Epithelial cell of esophagus (primary cell): Measurements from ENCODE around the gene SH3GLB2.

ENCODE experiments used
- DNase-seq: peaks from one replicate; pipeline ENCODE4 v3.0.0; 2010; ENCODE audit warnings: low read depth
- H3K4me3 ChIP-seq: 2 replicates; pipeline ENCODE4 v1.5.1; 2011; ENCODE audit warnings: mild to moderate bottlenecking, low read length, control low read depth
- TF ChIP-seq, protein P1 (sequence below): IDR thresholded peaks from 2 replicates; pipeline ENCODE4 v1.5.1; 2011; ENCODE audit warnings: low read depth, mild to moderate bottlenecking, low read length, control low read depth, inconsistent platforms; ENCODE audit not compliant: insufficient read depth; ENCODE audit errors: missing control alignments

SH3GLB2 gene

DNA sequence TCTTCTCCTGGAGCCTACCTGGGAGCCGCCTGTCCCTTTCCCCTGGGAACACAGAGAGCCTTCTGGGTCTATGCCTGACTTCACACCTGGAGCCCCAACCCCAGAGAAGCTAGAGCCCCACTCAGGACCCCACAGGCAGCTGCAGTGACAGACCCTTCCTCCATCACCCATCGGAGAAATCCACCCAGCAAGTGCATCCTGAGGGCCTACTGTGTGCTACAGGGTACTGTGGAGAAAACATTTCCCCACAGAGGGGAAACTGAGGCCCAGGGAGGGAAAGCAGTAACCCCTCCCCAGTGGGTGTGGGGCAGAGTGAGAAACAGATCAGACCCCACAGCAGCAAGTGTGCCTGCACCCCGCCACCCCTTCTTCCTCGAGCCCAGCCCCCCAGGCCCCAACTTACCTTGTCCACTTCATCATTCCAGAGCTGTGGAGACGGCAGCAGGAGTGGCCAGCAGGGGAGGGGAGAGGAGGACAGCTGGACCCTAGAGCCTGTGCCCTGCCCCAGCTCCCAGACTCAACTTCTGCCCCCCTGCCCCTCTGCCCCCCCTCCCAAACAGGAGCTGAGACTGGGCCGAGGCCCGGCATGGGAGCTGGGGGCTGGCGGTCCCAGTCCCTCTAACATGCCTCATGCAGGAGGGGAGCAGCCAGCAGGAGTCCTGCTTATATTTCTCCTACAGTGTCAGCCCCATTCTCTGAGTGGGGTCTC lies 17.7 kb downstream of the SH3GLB2 start:
- TF ChIP-seq, protein P1, sequence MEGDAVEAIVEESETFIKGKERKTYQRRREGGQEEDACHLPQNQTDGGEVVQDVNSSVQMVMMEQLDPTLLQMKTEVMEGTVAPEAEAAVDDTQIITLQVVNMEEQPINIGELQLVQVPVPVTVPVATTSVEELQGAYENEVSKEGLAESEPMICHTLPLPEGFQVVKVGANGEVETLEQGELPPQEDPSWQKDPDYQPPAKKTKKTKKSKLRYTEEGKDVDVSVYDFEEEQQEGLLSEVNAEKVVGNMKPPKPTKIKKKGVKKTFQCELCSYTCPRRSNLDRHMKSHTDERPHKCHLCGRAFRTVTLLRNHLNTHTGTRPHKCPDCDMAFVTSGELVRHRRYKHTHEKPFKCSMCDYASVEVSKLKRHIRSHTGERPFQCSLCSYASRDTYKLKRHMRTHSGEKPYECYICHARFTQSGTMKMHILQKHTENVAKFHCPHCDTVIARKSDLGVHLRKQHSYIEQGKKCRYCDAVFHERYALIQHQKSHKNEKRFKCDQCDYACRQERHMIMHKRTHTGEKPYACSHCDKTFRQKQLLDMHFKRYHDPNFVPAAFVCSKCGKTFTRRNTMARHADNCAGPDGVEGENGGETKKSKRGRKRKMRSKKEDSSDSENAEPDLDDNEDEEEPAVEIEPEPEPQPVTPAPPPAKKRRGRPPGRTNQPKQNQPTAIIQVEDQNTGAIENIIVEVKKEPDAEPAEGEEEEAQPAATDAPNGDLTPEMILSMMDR: no peak
- H3K4me3 ChIP-seq: no peak overlapping the region
- DNase-seq: no peak

DNA sequence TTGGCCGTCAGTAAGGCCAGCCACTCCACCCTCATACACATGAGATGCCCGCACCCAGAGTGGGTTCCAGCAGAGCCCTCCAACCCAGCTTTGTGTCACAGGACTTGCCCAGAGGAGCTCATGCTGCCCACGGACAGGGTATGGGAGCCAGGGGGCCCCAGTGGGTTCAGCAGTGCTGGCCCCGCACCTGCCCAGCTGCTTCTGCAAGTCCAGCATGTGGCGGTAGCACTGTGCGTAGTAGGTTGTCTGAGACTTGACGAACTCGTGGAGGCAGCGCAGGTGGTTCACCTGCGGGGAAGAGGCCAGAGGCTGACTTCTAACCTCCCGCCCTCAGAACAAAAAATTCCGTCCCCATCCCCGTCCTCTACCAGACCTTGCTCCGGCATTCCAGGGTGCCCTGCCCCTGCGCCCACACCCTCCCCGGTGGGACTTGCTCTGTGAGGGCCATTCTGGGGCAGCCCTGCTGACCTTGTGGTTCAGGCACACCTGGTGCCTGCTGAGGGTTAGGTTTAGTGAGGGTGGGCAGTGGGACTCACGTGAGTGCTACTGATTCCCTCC lies 18.5 kb downstream of the SH3GLB2 start:
- TF ChIP-seq, protein P1: no peak

DNA sequence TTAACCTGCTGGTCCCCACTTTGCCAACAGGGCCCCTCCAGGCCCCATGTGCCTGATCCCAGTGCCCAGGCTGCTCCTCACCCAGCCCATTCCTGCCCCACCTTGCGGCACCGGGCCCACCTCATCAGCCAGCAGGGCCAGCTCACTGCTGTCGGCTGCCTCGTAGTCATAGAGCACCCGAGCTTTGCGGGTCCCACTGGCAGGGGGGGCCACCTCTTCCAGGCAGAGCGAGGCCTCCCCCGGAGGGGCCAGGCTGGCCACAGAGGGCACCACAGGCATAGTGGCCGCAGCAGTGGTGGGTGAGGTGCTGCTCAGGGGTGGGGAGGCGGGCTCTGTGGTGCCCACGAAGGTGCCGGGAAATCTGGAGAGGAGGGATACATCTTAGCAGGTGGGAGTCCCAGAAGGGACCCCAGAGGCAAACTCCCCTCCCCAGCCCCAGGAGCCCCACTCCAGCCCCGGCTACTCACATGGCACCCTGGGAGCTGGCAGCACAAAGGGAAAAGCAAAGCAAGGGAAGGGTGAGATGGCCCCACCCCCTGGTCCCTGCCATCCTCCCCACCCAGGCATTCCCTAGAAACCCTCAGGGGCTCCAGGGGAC lies 19.0 kb downstream of the SH3GLB2 start:
- H3K4me3 ChIP-seq: no peak overlapping the region
- no peak for DNase-seq
- TF ChIP-seq, protein P1: no peak

More for the DNA sequence above, 18.5 kb downstream of the SH3GLB2 start:
- H3K4me3 ChIP-seq: no peak overlapping the region
- DNase-seq: no peak

DNA sequence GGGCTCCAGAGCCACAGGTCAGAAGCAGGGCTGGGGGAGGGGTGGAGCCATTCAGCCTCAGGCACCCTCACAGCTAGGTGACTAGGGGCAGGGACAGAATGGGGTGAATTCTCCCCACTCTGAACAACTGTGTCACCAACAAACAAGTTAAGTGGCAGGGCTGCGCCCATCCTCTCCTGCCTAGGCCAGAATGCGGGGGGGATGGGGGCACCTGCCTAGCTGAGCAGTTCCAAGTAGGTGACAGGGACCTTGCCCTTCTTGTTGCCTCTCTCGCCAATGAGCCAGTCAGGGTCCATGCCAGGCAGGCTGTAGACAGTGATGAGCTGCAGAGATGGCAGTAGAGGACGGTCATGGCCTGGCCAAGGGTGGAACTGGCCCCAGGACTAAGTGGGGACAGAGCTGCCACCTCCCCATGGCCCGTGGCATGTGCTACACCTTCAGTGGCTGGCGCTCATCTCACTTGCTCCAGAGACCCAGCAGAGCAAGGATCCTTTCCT lies 19.6 kb downstream of the SH3GLB2 start:
- DNase-seq: no peak
- TF ChIP-seq, protein P1: no peak
- H3K4me3 ChIP-seq: no peak overlapping the region

DNA sequence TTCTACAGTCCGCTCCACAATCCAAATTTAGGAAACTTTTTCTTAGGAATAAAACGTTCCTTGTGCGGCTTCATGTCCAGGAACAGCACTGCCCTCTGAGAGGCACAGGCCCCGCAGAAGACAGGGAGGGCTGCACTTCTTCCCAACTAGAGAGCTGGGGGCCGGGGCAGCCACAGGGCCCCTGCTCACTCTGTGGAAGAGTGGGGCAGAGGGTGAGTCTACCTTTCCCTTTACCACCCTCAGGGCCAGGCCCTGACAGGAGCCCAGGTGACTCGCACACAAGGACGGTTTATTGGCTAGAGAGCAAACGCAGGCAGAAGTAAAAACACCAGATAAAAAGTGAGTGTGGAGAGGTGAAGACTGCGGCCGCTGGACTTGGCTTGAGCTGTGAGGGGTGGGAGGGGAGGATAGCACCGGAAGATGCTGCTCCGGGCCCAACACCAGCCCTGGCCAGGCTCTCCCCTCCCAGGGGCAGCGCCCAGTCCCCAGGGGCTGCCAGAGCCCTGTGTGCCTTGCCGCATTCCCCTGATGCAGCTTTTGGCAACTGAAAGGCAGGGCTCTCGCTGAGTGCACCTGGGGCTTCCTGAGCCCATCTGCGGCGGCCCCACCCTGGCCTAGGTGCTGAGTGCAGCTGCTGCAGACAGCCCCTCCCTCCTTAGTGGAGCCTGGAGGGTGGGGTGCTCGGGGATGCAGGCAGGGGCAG lies 20.2 kb downstream of the SH3GLB2 start:
- peak; percentile 34 for DNase-seq
- no peak overlapping the region for H3K4me3 ChIP-seq
- TF ChIP-seq, protein P1: no peak

DNA sequence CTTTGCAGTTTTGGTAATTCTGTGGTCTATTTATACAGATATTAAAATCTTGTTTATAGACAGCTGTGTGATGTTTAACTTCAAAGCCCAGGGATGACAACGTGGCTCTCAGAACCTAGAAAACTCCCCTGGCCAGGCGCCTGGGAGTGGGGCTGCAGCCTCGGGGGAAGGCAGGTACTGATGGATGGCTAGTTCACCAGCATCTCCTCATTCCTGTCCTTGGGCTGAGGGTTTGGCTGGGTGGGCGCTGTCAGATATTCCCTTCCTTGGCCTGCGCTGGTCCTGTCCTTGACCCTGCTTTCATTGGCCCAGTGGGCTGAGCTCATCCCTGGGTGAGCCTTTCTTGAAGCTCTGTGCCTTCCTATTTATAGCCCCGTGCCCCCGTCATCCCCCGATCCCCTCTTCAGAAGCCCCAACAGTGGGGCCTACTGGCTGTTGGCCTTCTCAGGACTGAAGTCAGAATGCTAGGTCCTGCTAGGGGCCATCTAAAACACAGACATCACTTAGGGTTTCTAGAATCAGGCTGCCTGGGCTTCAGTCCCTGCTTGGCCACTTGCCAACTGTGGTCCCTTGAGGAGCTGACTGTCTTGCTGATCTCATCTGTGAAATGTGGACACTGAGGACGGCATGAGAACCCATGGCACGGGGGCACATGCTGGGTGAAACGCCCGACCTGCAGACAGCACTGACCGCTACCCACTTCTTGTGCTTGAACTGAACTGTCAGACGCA lies 20.9 kb downstream of the SH3GLB2 start:
- no peak for DNase-seq
- no peak overlapping the region for H3K4me3 ChIP-seq
- TF ChIP-seq, protein P1: no peak
